T-helper 9 cell (primary cell): ENCODE data around the gene REEP5.
A peak's percentile ranks its signal among the peaks of the same experiment; 100 is the strongest.
"Not testable (repeated sequence)": the region's sequence is repeated elsewhere in the genome, so short reads cannot be mapped to it uniquely, and the experiment has no call there.

ENCODE experiments used
- DNase-seq: peaks from one replicate; pipeline ENCODE4 v3.0.0-alpha.2; 2020
- total RNA-seq, 2 donors: gene quantifications; one replicate each; lab custom pipeline; 2026; lab: John Stamatoyannopoulos, UW

REEP5 gene
- 35.5 to 164 reads per million in 2 donors for total RNA-seq

GRCh38 chr5:112921833-112922817, at the start of gene REEP5:
TSS of gene REEP5 (minus strand) at chr5:112922227. CDS start at chr5:112922190, 37 bp downstream.
- peak; percentile 75 for DNase-seq

- DNase-seq: no peak
These were observed 49.2 kb upstream of the REEP5 start for GRCh38 chr5:112971276-112971675.

GRCh38 chr5:112968411-112969106, 46.5 kb upstream of the REEP5 start:
- DNase-seq: no peak

GRCh38 chr5:112967520-112968083, 45.6 kb upstream of the REEP5 start:
- DNase-seq: no peak

GRCh38 chr5:112965733-112966306, 43.8 kb upstream of the REEP5 start:
- DNase-seq: no peak

- not testable (repeated sequence) for DNase-seq
These were observed 41.3 kb upstream of the REEP5 start for GRCh38 chr5:112963374-112963733.

- no peak for DNase-seq
These were observed 39.0 kb upstream of the REEP5 start for GRCh38 chr5:112960863-112961504.

GRCh38 chr5:112960315-112960714, 38.3 kb upstream of the REEP5 start:
- DNase-seq: no peak

- not testable (repeated sequence) for DNase-seq
These were observed 37.8 kb upstream of the REEP5 start for GRCh38 chr5:112959872-112960271.

GRCh38 chr5:112958093-112959088, 36.4 kb upstream of the REEP5 start:
- DNase-seq: no peak

GRCh38 chr5:112957036-112957808, 35.2 kb upstream of the REEP5 start:
- DNase-seq: no peak

- no peak for DNase-seq
These were observed 34.6 kb upstream of the REEP5 start for GRCh38 chr5:112956606-112957005.

GRCh38 chr5:112951124-112951702, 29.2 kb upstream of the REEP5 start:
- DNase-seq: no peak

- DNase-seq: no peak
These were observed 26.4 kb upstream of the REEP5 start for GRCh38 chr5:112948458-112948857.

GRCh38 chr5:112940670-112941069, 18.6 kb upstream of the REEP5 start:
- DNase-seq: no peak

GRCh38 chr5:112938286-112938685, 16.3 kb upstream of the REEP5 start:
- no peak for DNase-seq

- no peak for DNase-seq
These were observed 13.6 kb upstream of the REEP5 start for GRCh38 chr5:112935675-112936074.

- no peak for DNase-seq
These were observed 12.3 kb upstream of the REEP5 start for GRCh38 chr5:112934366-112934663.

- no peak for DNase-seq
These were observed 11.8 kb upstream of the REEP5 start for GRCh38 chr5:112933651-112934365.

GRCh38 chr5:112933105-112933504, 11.1 kb upstream of the REEP5 start:
- no peak for DNase-seq
